Left cardiac atrium (tissue), 4 donors: ENCODE results near the gene ADCY7. TPM values are rescaled to one million over a fixed set of nuclear protein-coding genes. Genes with fewer than 3 reads are reported as not detected.

Source experiments
- ATAC-seq, 2 donors: fragments of 200-7000 bp; cut with Tn5 transposase; one replicate each; pipeline ENCODE4 v1.9.1; 2020; ENCODE audit warnings: mild to moderate bottlenecking in 2 of 2, moderate library complexity in 2 of 2
- DNase-seq: peaks from one replicate; pipeline ENCODE4 v3.0.0-alpha.2; 2020
- intact Hi-C, 2 donors: fragments of 100-400 bp; cut with DNase I; formaldehyde crosslinking; loops; one replicate each; pipeline versions ENCODE4 v1.14.1 to v1.15.1; 2022 to 2023
- total RNA-seq, 2 donors: library from RNA; stranded (reverse); fragmentation: NEBNext Ultra II Directional; extraction: Animal tissue kit (Norgen Biotek cat#: 25700); gene quantifications; one replicate each; pipeline ENCODE4 v1.2.1, GENCODE V29; 2021
- donor health status: DM: no; HTN: yes; CAD: no.
- donor health status: DM: no; HTN: yes; CAD: no; lungs with severe emphysema.
- donor health status: DM: yes; HTN: yes; CAD: no.
- donor health status: Dilated cardiomyopathy.

The ADCY7 gene
- total RNA-seq, 2 donors from 2014 or later, result 14.3 to 23.7 TPM

DNA sequence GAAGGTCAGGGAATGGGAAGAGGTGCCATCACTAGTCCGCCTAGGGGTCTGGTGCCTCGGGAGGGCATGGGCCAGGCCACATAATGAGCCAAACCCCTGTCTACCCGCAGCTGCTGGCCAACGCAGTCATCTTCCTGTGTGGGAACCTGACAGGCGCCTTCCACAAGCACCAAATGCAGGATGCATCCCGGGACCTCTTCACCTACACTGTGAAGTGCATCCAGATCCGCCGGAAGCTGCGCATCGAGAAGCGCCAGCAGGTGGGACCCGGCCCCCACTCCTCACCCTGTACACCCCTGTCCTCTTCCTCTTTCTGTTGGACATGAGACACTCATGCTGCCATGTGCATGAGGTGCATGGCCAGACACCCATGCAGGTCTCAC lies 26.2 kb downstream of the ADCY7 start:
- intact Hi-C loops, result no loop called here
- no peak for ATAC-seq
- no peak for DNase-seq

DNA sequence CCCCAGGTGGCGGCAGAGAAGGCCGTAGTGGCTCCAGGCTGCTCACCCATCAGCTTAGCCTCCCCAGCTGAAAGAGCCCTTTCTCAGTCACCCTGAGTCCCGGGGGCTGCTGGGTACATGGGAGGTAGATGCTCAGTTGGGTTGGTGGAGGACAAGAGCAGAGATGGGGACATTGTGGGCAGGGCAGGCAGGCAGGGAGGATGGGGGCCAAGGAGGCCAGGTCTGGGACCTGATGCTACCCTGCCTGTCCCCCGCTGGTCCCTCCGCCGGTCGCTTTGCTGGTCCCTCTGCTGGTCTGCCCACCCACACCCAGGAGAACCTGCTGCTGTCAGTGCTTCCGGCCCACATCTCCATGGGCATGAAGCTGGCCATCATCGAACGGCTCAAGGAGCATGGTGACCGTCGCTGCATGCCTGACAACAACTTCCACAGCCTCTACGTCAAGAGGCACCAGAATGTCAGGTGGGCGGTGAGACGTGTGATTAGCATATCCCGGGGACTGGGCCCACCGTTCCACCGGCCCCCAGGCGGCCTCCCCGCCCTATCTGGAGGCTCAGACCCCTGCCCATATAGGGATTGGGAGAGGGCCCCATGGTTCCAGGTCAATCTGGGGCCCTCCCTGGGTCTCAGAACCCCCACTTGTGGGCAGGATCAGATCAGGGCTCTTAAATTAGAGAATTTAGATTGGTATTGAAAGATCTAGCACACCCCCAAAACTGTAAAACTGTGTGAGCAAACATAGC lies 26.9 kb downstream of the ADCY7 start:
- ATAC-seq, result no peak

DNA sequence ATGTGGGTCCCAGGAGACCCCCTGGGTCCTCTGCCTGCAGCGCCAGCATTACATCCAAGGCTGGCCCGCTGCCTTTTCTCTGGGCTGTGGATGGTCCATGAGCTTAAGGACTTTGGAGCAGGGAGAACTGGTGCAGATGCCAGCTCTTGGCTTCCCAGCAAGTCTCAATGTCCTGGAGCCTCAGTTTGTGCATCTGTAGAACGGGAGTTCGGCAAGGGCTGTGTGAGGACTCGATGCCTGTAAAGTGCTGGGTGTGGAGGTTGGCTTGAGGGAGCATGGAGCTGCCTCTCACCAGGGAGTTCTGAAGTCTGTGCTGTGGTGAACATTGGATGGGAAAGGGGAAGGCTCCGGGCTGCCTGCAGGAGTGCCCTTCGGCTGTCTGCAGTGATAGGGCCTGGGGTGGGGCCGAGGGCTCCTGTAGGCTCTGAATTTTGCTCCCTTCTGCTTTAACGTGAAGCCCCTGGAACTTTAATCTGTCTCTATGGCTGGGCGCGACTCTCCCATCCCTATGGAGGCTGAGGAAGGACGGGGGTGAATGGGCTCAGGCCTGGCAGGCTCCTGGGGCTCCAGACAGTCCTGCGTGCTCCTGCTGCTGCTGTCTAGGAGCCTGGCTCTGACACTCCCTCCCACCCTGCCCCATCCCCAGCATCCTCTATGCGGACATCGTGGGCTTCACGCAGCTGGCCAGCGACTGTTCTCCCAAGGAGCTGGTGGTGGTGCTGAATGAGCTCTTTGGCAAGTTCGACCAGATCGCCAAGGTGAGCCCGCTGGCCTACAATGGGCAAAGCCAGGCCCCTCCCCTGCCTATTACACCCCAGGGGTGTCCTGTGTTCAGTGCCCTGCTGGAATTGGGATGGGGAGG lies 27.9 kb downstream of the ADCY7 start:
- DNase-seq, result peak; percentile 11
- intact Hi-C loops, result no loop called here
- ATAC-seq, result no peak

More for the DNA sequence above, 26.9 kb downstream of the ADCY7 start:
- DNase-seq, result peak; percentile 1
- intact Hi-C loops, result no loop called here

DNA sequence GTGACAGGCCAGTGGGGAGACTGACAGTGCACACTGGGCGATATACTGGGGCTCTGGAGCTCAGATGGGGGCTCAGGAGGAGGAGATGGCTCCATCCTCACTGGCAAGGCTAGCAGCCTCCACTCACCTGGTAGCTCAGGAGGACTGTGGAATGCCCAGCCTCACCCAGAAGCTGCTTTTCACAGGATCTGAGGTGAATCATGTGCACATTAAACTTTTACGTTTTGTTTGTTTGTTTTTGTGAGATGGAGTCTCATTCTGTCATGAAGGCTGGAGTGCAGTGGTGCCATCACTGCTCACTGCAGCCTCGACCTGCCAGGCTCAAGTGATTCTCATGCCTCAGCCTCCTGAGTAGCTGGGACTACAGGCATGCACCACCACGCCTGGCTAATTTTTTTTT lies 28.6 kb downstream of the ADCY7 start:
- no peak for ATAC-seq
- DNase-seq, result no peak
- intact Hi-C loops, result no loop called here

DNA sequence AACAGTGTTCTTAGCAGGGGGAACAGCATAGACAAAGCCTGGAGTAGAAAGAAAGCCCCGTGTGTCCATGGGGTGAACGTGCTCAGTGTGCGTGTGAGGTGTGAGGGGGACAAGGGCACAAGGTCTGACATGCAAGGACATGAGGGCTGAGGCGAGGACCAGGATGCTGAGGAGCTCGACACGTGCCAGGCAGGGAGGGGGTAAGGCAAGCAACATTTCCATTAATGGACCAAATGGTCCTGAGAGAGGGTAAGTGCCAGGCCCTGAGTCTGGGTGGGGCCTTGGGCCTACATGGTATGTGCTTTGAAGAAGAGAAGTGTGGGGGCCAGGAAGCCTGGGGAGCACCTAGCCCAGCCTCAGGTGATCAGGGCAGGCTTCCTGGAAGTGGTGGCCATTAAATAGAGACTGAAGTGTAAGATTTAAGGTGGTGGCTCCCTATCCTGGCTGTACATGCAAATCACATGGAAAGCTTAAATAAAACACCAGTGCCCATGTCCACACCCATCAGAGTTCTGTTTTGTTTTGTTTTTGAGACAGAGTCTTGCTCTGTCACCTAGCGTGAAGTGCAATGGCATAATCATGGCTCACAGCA lies 29.3 kb downstream of the ADCY7 start:
- DNase-seq (no peak), ATAC-seq (no peak)
- intact Hi-C loops, result no loop called here

DNA sequence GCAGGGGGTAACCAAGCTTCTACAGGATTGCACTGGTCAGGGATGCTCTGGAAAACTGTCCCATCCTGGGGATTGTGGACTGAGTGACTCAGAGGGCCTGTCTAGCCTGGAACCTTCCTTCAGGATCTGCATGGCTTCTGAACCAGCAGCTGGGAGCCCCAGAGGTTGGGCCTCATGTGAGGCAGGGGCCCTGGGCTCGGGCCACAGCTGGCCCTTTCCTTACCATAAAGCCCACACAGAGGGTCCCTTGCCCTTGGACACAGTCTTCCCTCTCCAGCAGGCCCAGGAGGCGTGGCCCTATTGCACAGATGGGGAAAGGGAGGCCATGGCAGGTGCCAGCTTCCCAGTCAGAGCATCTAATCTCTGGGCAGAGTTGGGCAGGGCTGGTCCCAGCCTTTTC lies 30.5 kb downstream of the ADCY7 start:
- ATAC-seq (no peak), DNase-seq (no peak)
- intact Hi-C loops, result no loop called here

DNA sequence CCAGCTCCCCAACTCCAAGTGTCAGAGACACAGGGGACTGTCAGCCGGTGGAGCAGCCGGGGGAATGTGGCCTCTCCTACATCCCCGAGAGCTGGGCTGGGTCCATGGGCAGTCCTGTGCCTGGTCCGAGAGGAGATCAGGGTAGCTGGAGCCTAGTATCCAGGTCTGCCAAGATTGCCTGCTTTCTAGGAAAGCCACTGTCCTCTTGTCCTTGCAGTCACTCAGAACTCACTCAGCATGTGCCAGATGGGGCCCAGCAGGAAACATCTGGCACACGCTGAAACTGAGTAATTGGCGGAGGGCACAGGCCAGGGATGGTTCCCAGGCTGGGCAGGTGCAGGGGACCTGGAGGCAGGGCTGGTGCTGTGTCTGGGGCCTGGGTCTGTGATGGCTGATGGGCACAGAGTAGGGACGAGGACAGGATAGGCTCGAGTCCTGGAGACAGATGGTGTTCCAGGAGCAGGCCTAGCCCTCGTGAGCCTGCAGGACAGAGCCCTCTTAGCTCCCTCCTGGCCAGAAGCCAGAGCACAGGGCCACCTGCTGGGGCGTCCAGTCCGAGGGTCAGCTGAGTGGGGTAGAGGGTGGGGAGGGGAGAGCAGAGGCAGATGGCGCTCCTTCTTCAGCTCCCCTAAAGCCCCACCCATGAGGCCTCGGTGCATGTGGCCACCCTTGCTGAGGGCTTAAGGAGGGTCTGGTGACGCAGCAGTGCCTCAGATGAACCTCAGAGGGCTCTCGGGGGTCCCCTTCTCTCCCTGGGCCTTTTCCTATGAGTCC lies 31.1 kb downstream of the ADCY7 start:
- intact Hi-C loops, result no loop called here
- peak; percentile 24 to 68 for ATAC-seq
- no peak for DNase-seq

DNA sequence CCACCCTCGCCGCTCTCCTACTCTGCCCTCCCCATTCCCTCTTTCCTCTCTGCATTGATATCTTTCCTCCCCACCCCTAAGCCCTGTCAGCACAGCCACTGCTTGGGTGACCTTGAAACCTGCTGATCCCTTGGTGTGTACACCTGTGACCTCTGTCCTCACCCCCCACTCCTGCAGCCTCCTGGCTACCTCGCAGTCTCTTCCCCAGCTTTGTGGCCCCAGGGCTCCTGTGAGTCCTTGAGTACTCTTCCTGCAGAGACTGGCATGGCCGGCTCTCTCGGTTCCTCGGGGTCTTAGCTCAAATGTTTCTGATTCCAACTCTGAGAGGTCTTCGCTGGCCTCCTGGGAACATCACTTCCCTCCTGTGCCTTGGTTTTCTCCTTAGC lies 31.7 kb downstream of the ADCY7 start:
- DNase-seq (no peak), ATAC-seq (no peak)
- intact Hi-C loops, result no loop called here

DNA sequence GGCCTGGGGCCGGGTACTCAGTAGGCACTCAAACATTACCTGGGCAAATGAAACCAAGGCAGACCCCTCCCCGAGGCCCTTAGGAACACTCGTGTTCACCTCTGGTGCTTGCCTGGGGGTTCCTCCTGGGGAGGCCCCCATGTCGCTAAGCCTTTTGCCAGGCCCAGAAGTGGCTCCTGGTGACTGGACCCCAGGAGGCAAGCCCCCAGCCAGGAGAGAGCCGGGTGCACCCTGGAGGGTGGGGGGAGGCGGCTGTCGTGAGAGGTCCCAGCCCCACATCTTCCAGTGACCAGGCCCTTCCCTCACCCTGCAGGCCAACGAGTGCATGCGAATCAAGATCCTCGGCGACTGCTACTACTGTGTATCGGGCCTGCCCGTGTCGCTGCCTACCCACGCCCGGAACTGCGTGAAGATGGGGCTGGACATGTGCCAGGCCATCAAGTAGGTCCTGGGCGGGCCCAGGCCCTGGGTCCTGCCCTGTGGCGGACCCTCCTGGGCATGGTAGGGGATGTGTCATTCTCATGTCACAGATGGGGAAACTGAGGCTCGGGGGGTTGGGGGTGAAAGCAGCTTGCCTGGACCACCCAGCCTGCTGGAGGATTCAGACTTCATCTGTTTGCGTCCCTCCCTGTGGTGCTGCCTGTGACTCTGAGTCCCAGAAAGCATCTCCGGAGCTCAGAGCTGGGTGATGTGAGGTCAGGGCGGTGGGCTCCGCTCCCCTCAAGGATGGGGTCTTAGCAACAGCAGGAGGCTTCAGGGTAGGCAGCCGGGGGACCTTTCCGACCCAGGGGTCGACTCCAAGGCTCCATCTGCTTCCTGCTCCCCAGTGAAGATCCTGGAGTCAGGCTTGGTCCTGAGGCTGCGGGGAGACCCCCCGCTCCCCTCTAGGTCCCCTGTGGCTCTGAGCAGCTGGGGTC lies 32.5 kb downstream of the ADCY7 start:
- DNase-seq, result no peak
- no peak for ATAC-seq
- intact Hi-C loops, result no loop called here

DNA sequence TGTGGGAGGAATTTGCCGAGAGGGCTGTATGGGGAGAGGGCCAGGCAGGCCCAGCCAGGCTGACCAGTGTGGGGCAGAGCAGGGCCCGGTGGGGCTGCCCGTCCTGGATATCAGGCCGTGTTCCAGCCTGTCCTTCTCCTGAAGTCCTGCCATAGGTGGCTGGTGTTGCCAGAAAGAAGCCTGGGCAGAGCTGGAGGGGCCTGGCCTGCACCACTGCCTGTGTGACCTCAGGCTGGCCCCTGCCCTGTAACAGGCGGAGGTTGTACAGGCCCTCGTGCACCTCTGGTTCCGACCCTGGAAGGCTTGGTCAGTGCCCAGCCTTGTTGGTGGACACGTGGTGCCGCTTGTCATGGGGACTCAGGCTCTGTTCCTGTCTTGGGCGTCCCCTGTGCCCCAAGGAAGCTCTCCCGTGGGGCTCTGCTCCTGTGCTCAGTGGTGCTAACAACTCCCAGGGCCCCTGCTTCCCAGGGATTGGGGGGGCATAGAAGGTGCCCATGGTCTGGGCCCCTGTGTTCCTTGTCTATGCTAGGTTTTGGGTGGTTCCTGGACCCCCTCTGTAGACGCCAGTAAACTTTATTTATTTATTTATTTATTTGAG lies 33.3 kb downstream of the ADCY7 start:
- ATAC-seq, result no peak
- intact Hi-C loops, result no loop called here
- DNase-seq, result no peak

DNA sequence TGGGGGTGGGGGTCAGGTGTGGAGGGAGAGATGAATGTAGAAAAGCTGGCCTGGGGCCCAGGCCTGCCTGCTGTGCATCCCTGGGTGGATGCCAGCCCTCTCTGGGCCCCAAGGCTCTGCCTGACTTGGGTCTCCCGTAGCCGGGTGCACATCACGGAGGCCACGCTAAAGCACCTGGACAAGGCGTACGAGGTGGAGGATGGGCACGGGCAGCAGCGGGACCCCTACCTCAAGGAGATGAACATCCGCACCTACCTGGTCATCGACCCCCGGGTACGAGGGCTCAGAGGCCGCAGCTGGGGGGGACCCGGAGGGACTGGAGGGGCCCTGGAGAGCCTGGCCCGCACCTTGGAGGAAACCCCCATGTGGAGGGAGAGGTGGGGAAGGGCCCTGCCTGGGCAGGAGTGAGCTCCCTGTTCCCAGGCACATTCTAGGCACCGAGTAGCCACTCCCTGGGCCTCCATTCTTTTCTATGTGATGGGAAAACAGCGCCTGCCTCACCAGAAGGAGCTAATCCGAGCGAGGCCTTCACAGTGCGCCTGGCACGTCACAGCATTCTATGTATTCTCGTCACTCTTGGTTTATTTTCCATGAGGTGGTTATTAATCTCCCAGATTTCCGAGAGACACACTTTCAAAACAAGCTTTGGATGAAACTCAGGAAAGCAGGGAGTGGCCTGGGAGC lies 34.7 kb downstream of the ADCY7 start:
- ATAC-seq (no peak), DNase-seq (no peak)
- intact Hi-C loops, result no loop called here

DNA sequence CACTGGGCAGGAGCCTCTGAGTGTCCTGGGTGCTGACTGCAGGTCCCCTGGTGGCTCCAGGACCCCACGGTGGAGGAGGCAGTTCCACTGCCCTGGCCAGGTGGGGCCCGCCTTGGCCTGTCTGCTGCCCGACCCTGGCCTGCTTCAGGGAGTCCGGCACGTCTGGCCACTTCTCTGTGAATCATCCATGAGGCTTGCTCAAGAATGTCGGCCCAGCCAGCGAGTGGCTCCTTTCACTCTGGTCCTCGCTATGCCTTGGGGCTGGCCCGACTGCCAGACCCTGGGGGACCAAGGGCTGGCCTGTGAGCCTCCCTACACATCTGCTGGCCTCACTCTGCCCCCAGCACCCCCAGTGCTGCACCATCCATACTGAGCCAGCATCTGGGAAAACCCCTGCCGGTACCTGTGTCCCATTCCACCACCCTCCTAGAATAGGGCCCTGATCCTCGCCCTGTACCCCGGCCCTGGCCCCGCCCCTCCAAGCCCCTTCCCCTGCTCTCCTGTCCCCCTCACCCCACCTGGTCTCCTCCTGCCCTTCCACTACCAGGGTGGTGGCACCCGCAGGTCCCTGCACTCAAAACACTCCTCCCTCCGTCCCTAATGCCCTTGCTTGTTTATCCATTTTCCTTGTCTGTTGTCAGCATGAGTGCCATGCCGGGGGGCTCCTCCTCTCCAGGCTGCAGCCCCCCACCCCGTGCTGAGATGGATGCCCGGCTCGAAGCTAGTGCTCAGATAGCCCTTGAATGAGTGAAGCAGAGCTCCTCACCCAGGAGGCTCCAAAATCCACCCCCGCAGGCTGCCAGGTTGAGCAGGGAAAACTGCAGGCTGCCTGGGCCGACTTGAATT lies 35.5 kb downstream of the ADCY7 start:
- no peak for DNase-seq
- intact Hi-C loops, result no loop called here
- peak in 1 of 2 donors; percentile 3 for ATAC-seq

DNA sequence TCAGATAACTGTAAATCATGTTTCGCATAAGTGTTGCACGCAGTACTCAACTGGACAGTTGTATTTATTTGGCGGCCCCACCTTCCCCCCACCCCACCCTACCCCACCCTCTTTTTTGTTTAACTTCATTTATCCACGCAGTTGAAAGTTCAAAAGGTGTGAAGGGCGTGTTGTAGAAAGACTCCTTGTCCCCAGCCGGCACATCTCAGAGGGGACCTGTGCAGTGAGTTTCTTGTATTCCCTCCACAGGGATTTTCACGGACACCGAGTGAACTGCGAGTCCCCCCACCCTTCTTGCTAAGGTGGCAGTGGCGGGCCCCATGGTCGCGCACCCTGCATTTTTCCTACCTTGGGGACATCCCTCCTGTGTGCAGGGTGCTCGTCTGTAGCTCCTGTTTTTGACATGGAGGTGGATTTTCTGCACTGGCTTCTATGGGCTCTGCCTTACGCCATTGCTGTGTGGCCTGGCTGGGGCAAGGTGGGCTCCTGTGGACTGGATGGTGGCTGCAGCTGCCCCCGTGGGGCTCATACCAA lies 36.2 kb downstream of the ADCY7 start:
- ATAC-seq (no peak), DNase-seq (no peak)
- intact Hi-C loops, result no loop called here

DNA sequence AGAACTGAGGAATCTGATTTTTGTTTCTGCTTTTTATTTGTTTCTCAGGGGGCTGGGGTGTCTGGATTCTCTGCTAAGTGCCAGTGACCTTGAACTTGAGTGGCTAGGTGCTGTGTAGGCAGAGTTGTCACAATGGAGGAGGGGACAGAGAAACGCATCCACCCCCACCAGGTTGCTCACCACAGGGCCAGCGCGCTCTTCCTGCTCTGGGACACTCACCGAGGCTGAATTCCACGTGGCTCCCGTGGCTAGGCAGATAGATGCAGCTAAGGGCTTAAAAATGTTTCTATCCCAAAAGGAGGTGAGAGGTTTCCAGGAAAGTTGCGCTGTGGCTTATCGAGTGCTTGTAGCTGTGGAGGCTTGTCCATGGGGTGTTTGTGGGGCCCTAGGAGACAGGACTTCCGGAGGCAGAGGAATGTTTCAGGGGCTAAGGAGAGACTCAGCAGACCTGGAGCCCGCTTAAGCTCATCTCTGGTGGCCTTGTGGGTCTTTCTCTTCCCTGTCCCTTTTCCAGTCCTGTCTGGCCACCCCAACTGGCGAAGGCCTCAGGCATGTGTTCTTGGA lies 36.8 kb downstream of the ADCY7 start:
- ATAC-seq (no peak), DNase-seq (no peak)
- intact Hi-C loops, result no loop called here

DNA sequence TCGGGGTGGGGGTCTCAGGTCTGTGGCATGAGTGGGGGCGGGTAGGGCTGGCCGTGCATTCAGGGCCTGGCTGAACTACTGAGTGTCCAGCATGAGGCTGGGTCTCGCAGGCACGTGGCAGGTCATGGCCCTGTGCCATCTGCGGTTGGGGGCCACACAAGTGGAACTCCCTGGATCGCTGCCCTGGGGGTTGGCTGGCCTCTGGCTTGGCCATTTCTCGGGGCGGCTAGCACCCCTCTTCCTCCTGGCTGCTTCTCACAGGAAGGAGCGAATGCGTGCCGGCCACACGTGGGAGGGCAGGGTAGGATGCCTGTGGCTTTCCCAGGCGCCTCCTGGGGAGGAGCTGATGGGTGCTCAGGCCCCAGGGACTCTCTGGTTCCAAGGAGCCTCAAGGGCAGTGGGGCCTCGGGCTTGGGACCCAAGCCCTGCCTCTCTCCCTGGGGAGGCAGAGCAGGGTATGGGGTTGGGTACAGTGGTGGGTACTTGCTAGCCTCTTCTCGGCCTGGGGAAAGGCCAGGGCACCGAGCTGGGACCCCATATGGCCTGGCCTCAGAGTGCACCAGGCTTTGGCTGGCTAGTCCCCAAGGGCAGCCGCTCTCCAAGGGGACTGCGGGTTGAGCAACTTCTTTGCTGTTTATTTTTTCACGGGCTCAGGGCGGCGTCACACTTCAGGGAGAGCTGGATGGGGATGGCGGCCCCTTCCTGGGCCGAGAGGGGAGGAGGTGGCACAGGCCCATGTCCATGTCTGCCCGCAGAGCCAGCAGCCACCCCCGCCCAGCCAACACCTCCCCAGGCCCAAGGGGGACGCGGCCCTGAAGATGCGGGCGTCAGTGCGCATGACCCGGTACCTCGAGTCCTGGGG lies 37.5 kb downstream of the ADCY7 start:
- DNase-seq, result no peak
- ATAC-seq, result no peak
- intact Hi-C loops, result no loop called here
